IMR-90 (cell line): ENCODE data around the gene INPP5A.

Experiments
- POLR2A ChIP-seq: IDR thresholded peaks from 2 replicates; pipeline ENCODE4 v1.6.1; 2012; ENCODE audit warnings: mild to moderate bottlenecking, low read depth, low read length
- RAD21 ChIP-seq: IDR thresholded peaks from 2 replicates; pipeline ENCODE4 v1.6.1; 2012; ENCODE audit warnings: low read length, improper control_type of control experiment
- RFX5 ChIP-seq: IDR thresholded peaks from 2 replicates; pipeline ENCODE4 v1.8.0; 2012; ENCODE audit warnings: low read depth, mild to moderate bottlenecking, low read length, moderate library complexity
- SMC3 ChIP-seq: fragments of 150-350 bp; IDR thresholded peaks from 2 replicates; pipeline ENCODE4 v1.6.1; 2016; ENCODE audit warnings: low read depth, mild to moderate bottlenecking, antibody characterized with exemption, low read length, moderate library complexity
- TF ChIP-seq, protein P1 (sequence below): conservative IDR thresholded peaks from 2 replicates; pipeline ENCODE4 v1.5.1; 2012; ENCODE audit warnings: mild to moderate bottlenecking, low read depth, low read length, improper control_type of control experiment
- TF ChIP-seq, protein P2 (sequence below): fragments of 150-350 bp; IDR thresholded peaks from 2 replicates; pipeline ENCODE4 v1.6.1; 2017; ENCODE audit warnings: mild to moderate bottlenecking, antibody characterized with exemption, low read length, low read depth

- TF ChIP-seq, protein P1, sequence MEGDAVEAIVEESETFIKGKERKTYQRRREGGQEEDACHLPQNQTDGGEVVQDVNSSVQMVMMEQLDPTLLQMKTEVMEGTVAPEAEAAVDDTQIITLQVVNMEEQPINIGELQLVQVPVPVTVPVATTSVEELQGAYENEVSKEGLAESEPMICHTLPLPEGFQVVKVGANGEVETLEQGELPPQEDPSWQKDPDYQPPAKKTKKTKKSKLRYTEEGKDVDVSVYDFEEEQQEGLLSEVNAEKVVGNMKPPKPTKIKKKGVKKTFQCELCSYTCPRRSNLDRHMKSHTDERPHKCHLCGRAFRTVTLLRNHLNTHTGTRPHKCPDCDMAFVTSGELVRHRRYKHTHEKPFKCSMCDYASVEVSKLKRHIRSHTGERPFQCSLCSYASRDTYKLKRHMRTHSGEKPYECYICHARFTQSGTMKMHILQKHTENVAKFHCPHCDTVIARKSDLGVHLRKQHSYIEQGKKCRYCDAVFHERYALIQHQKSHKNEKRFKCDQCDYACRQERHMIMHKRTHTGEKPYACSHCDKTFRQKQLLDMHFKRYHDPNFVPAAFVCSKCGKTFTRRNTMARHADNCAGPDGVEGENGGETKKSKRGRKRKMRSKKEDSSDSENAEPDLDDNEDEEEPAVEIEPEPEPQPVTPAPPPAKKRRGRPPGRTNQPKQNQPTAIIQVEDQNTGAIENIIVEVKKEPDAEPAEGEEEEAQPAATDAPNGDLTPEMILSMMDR = no peak
- TF ChIP-seq POLR2A (no peak), RFX5 (no peak), RAD21 (no peak), SMC3 (no peak)
- TF ChIP-seq, protein P2, sequence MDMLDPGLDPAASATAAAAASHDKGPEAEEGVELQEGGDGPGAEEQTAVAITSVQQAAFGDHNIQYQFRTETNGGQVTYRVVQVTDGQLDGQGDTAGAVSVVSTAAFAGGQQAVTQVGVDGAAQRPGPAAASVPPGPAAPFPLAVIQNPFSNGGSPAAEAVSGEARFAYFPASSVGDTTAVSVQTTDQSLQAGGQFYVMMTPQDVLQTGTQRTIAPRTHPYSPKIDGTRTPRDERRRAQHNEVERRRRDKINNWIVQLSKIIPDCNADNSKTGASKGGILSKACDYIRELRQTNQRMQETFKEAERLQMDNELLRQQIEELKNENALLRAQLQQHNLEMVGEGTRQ = no peak
These were observed 142.1 kb downstream of the INPP5A start for GRCh38 chr10:132679640-132680039.
